Mucosa of descending colon (tissue), 3 donors: Measurements from ENCODE around the gene DLG1. TPM values are rescaled to one million over a fixed set of nuclear protein-coding genes. Genes with fewer than 3 reads are reported as not detected.
"Not testable (repeated sequence)": the region's sequence is repeated elsewhere in the genome, so short reads cannot be mapped to it uniquely, and the experiment has no call there.

Source experiments
- ATAC-seq: fragments of 200-7000 bp; cut with Tn5 transposase; one replicate; pipeline ENCODE4 v1.9.1; 2020; ENCODE audit warnings: mild to moderate bottlenecking, moderate library complexity
- DNase-seq, 3 donors: peaks; one replicate each; pipeline ENCODE4 v3.0.0-alpha.2; 2020
- H3K36me3 ChIP-seq: fragments of 200-600 bp; one replicate; pipeline ENCODE4 v1.8.0; 2021; ENCODE audit warnings: low read depth, mild to moderate bottlenecking
- H3K4me1 ChIP-seq: fragments of 200-600 bp; one replicate; pipeline ENCODE4 v1.8.0; 2021; ENCODE audit warnings: low read depth, mild to moderate bottlenecking
- H3K4me3 ChIP-seq: fragments of 200-600 bp; one replicate; pipeline ENCODE4 v1.8.0; 2021; ENCODE audit warnings: mild to moderate bottlenecking
- H3K9me3 ChIP-seq: fragments of 200-600 bp; one replicate; pipeline ENCODE4 v1.8.0; 2021; ENCODE audit warnings: mild to moderate bottlenecking
- intact Hi-C, 2 donors: fragments of 100-400 bp; cut with DNase I in 1 of 2; cut with micrococcal nuclease in 1 of 2; formaldehyde crosslinking; loops; one replicate each; pipeline versions ENCODE4 v1.11.0 to v1.11.1; 2022; cut with DNase I, micrococcal nuclease
- total RNA-seq, 3 donors: library from RNA; stranded (reverse); fragmentation: NEBNext Ultra II Directional in 2 of 3; extraction: Animal tissue kit (Norgen Biotek cat#: 25700) in 2 of 3; gene quantifications; one replicate each; pipeline versions ENCODE4 v1.2.1 to v1.2.4, GENCODE V29; 2021 to 2023
- TF ChIP-seq, protein P1 (sequence below): fragments of 200-600 bp; IDR thresholded peaks from one replicate; pipeline ENCODE4 v1.8.0; 2022; ENCODE audit warnings: antibody characterized with exemption, mild to moderate bottlenecking
- donor health status: DM: no; HTN: no; CAD: no; lungs with moderate emphysema.
- donor health status: DM: no; HTN: no; CAD: no.
- donor health status: DM: no; HTN: yes; CAD: no.

The DLG1 gene
- total RNA-seq, 3 donors from 2014 or later, result 107 to 163 (median 134) TPM

DNA sequence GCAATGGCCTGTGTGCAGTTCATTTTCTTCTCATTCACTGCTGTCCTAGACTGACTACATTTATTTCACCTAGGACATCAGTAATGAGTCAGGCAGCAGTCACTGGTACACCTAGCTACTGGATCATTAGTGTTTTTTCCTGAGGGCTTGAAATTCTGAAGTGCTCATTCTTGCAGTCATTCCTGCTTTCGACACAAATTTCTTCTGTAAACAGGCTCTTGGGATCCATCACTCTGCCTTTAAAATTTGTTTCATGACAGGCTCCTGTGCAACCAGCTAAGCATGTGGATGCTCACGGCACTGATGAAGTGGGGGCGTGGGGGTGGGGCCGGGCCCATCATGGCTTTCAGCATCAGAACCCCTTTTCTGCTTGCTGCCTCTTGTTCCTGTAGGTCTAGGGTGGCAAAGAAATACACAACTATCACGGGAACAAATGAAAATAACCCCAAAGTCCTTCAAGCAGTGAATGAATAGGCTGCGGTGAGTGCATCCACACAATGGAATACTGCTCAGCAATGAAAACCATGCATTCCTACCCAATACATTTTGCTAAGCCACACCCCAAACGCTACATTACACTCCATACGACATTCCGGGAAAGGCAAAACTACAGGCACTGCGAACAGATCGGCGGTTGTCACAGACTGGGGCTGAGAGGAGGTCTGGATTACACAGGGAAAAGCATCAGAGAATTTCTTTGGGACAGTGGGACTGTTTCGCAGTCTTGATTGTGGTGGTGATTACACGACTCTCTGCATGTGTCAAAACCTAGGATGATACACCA lies 259.5 kb downstream of the DLG1 start:
- ATAC-seq, result no peak
- no peaks in the 10 kb centered on the region for H3K4me1 ChIP-seq
- no peak for DNase-seq
- no peaks in the 10 kb centered on the region for H3K36me3 ChIP-seq
- intact Hi-C loops, result no loop called here
- H3K4me3 ChIP-seq, result no peak overlapping the region
- no peaks in the 10 kb centered on the region for H3K9me3 ChIP-seq
- TF ChIP-seq, protein P1, sequence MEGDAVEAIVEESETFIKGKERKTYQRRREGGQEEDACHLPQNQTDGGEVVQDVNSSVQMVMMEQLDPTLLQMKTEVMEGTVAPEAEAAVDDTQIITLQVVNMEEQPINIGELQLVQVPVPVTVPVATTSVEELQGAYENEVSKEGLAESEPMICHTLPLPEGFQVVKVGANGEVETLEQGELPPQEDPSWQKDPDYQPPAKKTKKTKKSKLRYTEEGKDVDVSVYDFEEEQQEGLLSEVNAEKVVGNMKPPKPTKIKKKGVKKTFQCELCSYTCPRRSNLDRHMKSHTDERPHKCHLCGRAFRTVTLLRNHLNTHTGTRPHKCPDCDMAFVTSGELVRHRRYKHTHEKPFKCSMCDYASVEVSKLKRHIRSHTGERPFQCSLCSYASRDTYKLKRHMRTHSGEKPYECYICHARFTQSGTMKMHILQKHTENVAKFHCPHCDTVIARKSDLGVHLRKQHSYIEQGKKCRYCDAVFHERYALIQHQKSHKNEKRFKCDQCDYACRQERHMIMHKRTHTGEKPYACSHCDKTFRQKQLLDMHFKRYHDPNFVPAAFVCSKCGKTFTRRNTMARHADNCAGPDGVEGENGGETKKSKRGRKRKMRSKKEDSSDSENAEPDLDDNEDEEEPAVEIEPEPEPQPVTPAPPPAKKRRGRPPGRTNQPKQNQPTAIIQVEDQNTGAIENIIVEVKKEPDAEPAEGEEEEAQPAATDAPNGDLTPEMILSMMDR, result no peak

- no peaks in the 10 kb centered on the region for H3K36me3 ChIP-seq
- DNase-seq (no peak), ATAC-seq (no peak)
- TF ChIP-seq, protein P1, result no peak
- no peaks in the 10 kb centered on the region for H3K9me3 ChIP-seq
- no peak overlapping the region for H3K4me3 ChIP-seq
- intact Hi-C loops, result no loop called here
- peaks cover under 1% of the 10 kb centered on the region for H3K4me1 ChIP-seq
These were observed 262.8 kb downstream of the DLG1 start for GRCh38 chr3:197035577-197035976.

DNA sequence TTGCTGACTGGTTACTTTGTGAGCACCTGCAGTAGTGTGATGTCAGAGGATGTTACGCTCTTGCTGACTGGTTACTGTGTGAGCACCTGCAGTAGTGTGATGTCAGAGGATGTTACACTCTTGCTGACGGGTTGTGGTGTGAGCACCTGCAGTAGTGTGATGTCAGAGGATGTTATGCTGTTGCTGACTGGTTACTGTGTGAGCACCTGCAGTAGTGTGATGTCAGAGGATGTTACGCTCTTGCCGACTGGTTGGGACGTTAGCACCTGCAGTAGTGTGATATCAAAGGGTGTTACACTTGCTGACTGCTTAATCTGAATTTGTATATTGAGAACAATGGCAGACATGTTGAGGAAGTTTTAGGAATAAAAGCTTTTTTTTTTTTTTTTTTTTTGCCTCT lies 263.6 kb downstream of the DLG1 start:
- H3K36me3 ChIP-seq, H3K9me3 ChIP-seq, intact Hi-C loops, H3K4me3 ChIP-seq, DNase-seq, ATAC-seq, H3K4me1 ChIP-seq: not testable (repeated sequence)

GRCh38 chr3:197033764-197034163 lies 264.6 kb downstream of the DLG1 start:
- H3K9me3 ChIP-seq, H3K36me3 ChIP-seq, H3K4me1 ChIP-seq, H3K4me3 ChIP-seq, intact Hi-C loops, ATAC-seq, DNase-seq: not testable (repeated sequence)

- Histone ChIP-seq H3K36me3 (no peaks in the 10 kb centered on the region), H3K4me3 (no peak overlapping the region), H3K4me1 (peaks cover 12% of the 10 kb centered on the region), H3K9me3 (no peaks in the 10 kb centered on the region)
- intact Hi-C loops, result no loop called here
- DNase-seq (peak in 1 of 3 donors; percentile 77), ATAC-seq (peak; percentile 82)
- TF ChIP-seq, protein P1, result no peak
These were observed 266.8 kb downstream of the DLG1 start for GRCh38 chr3:197031315-197032285.

GRCh38 chr3:197030379-197031314 lies 267.8 kb downstream of the DLG1 start:
- Histone ChIP-seq H3K36me3 (no peaks in the 10 kb centered on the region), H3K9me3 (no peaks in the 10 kb centered on the region), H3K4me1 (peaks cover 12% of the 10 kb centered on the region), H3K4me3 (no peak overlapping the region)
- ATAC-seq (no peak), DNase-seq (no peak)
- intact Hi-C loops, result no loop called here
- TF ChIP-seq, protein P1, result no peak
